Stimulated activated CD8-positive, alpha-beta memory T cell treated with anti-CD3 and anti-CD28 coated beads, Interleukin-7, amount 100 ng/mL, for 4 hours (primary cell): ENCODE measurements around the gene IKZF1.

Experiments used
- DNase-seq, 2 donors: peaks; one replicate each; pipeline ENCODE4 v3.0.0-alpha.2; 2020; ENCODE audit warnings: low read depth in 2 of 2

The IKZF1 gene

DNA sequence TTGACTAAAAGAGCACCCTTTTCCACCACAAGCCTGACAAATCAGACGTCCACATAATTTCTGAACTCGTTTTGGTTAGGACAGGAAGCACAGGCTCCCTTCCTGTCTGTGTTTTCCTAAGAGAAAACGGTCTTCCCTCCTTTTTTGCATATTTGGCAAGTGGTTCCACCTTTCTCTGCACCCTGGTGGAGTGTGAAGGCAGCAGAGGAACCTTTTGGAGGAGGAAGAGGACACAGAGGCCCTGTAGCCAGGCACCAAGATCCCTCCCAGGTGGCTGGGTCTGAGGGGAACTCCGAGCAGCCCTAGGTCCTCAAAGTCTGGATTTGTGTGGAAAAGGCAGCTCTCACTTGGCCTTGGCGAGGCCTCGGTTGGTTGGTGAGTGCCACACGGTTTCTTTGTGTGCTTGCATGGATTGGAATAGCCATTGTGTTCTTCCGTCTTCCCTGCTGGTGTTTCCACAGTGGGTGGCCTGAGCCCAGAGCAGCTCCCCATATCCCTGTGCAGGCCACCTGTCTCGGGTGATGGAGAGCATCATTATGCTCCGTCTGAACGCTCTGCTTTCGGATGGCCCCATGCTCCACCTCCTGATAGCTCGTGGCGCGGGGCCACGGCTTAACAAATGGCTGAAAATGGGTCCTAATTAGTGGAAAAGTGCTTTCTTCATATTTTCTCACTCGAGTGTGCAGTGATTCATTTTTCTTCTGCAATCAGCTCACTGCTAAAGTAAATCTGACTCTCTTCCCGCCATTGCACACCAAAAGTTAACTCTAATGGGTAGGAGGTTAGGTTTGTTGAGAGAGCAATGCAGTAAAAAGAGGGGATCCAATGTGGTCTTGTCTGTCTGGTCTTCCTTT, 4.2 kb downstream of the IKZF1 start:
- DNase-seq: no peak

DNA sequence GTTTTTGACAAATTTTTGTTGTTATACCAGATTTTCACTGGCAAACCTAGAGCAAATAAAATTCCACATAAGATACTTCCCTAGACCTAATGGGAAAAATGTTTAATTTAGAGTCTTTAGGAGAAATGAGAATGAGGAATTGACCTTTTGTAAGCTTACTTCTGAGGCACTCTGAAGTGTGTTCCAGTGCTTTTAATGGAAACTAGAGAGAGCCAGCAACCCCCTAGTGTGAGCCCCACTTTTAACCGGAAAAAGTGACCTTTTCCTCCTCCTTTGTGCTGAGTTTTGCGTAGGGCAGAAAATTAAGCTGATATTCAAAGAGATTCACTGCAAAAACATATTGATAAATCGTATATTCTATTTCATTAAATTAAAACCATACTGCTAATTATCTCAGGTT, 5.2 kb downstream of the IKZF1 start:
- no peak for DNase-seq

- no peak for DNase-seq
Measured at GRCh38 chr7:50310361-50310760, 5.8 kb downstream of the IKZF1 start.

DNA sequence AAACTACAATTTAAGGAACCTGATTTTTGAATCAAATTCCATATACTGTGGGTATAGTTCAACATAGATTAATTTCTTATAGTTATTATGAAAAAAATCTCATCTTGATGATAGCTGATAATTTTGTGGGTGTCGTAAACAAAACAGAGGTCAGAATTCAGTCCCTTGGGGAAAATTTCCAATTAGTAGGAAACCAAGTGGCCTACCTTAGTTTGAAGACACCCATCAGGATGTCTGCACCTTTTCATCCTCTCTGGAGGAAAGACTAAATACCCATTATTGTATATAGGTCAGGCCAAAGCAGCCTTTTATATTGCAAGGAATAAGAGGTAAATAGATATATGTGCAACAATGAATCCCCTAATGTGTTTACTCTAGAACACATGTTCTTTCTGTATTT, 6.4 kb downstream of the IKZF1 start:
- no peak for DNase-seq

- no peak for DNase-seq
Measured at GRCh38 chr7:50312250-50313162, 8.0 kb downstream of the IKZF1 start.

DNA sequence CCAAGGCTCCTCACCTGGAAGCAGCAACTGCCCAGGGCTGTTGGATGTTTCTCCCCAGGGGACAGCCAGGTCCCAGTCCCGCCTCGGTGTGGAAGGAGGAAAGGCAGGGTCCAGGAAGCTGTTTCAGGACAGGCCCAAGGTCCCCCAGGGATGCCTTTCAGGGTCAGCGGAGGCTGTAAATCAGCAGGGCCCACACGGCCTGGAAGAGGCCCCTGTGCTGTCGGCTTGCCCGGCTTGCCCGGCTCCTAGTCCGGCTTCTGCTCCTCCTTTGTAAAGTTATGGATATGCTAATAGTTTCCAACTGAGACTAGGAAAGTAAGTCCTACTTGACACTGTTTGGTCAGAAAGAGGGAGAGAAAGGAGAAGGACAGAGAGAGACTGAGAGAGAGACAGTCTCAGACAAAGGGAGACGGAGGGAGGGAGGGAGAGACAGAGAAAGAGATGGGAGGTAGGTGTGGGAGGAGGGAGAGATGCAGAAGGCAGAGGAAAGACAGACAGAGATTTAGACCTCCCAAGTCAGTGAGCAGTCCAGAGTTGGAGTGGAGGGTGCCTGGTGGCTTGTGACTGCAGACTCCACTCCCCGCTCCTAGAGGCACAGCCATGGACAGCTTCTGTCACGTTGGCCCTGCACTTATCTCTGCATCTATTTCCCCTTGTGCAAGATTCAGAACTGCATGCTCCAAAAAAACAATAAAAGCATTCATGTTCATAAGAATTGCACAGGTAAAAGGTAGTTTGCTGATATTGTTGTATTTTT, 10.5 kb downstream of the IKZF1 start:
- DNase-seq: no peak

DNA sequence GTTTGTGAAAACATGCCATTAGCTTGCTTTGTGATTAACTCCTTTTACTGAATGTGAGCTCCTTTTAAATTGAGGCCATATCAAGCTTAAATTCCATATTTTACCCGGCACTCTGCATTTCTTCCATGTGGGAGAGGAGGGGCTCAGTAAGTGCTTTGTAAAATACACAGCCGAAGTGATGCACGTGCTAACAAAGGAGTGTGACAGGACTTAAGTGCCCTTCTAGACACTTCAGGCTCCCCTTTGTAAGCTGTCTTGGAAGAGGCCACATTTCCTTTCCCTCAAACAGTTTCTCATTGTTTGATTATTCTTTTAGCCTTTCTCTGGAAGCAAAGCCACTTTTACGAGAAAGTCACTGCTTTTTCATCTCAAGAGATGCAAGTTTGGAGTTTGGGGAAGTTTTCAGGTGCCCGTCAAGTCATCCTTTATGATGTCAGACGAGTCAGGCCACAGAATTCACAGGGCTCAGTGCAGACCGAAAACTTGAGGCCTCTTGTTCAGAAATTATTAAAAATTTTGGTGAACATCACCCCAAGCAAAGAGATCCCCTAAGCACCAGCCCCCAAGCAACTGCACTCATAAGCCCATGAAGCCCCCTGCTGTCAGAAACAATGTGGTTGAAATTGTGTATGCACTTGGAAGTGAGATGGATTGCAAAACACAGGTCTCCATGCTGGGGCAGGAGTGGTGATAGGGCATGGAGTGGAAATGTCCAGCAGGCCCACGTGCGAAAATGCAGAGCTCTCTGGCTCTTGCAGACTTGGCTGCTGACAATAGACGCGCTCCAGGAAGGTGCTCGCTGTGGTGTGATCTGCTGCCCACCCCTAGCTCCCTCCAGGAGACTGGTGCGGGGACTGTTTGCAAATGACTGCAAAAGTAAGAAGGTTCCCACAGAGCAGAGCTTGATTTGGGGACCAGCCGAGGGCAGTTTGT, 11.5 kb downstream of the IKZF1 start:
- no peak for DNase-seq

DNA sequence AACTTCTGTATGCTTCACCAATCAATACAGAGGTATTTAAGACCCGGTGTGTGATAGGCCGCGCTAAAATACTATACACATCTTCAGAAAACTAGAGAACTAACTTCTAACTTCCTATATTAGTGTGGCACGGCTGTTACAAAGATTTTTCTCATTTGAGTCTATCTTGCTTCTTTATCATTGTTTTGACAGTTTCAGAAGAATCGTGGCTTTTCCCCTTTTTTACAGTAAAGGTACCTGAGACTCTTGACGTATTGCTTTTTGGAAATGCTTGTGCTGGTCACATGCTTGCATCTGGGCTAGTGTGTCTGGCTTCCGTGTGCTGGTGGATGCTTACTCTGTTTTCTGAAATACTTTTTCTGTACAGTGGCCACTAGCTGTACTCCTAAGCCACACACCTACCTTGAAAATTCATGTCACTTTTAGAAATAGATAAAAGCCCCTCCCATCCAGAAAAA, 12.7 kb downstream of the IKZF1 start:
- DNase-seq: no peak

DNA sequence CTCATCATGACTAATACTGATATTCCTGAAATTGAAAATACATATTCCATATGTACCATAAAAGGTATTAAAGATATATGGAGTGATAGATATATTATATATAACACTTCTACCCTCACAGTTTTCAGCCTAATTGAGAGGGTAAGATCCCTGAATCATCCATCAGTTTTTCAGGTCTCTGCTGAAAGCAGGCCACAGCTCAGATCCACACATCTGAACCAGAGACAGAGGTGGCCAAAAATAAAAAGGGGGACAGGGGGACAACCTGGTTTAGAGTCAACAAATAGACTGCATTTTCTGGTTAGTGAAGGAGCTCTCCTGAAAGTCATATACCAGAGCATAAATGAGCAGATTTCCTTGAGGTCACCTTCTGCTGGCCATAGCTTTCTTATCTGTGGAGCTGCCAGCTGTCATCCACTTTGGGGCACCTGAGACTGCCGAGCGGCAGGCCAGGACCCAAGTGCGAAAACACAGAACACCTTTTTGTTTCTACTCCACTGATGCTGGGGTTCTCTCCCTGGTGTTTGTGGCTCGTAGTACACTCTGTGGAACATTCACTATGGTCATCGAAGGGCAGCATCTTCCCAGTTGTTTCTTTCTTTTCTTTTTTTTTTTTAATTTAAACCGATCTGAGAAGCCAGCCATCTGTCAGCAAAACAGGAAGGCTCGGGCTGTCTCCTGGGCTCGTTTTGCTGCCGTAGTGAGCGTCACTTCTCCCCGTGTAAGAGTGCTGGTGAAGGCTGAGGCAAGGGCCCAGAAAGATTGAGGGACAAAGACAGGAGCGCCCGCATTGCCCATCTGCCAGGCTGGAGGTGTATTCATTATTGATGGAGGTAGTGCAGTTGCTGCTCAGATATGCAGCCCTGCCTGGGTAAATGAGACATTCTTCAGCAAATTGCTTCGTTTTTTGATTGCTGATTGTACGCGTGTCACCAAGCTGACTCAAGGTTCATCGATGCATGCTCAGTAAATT, 13.5 kb downstream of the IKZF1 start:
- no peak for DNase-seq

DNA sequence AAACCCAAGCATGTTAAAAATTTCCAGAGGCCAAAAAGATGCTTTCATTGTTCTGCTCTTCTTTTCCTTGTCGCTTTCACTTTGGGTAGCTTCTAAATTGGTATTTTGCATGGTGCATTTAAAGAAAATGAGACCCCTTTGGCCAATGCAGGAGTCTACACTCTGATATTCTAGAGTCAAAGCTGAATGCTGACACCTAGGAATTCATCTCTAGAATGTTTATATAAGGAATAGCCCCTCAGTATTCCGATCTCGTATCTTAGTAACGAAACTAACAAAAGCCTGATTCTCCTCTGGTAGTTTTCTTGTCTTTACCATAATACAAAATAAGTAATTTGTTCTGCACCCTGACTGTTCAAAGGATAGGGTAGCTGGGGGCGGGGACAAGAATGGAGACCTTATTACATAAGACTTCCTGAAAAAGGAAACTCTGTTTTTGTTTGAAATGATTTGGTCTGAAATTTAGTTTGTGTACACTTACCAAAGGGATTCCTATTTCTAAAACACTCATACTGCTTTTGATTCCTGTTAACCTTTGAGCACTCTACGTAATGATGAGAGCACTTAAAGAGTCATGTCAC, 17.1 kb downstream of the IKZF1 start:
- no peak for DNase-seq

GRCh38 chr7:50324113-50324512, 19.6 kb downstream of the IKZF1 start:
- DNase-seq: no peak

DNA sequence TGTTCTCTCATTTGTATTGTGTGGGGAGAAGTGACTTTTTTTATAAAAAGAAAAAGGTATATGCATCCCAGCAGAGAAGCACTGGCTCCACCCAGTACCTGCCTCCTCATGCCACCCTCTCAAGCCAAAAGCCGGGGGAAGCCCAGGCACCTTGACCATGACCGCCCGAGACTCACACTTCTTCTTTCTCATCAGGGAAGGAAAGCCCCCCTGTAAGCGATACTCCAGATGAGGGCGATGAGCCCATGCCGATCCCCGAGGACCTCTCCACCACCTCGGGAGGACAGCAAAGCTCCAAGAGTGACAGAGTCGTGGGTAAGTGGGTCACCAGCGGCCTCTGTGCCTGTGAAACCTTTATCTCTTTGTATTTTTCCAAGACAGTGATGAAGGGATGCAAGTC, 22.9 kb downstream of the IKZF1 start:
- no peak for DNase-seq

GRCh38 chr7:50329775-50330174, 25.3 kb downstream of the IKZF1 start:
- DNase-seq: no peak

DNA sequence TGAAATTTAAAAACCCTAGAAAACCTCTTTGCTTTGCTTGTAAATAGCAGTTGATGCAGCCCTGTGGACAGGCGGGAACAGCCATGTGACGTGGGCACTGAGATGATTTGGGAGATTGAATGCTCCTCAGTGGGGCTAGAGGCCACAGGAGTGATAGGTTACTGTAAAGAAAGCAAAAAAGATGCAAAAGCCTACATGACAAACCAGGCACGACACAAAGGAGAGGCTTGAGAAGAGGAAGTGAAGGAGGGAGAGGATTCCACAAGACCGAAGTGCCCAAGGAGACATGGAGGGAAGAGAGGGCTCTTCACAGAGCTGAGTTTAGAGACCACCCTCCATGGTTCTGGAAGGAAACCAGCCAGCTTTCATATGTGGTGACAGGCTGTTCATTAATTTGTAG, 25.7 kb downstream of the IKZF1 start:
- DNase-seq: no peak

GRCh38 chr7:50330696-50331095, 26.2 kb downstream of the IKZF1 start:
- no peak for DNase-seq

DNA sequence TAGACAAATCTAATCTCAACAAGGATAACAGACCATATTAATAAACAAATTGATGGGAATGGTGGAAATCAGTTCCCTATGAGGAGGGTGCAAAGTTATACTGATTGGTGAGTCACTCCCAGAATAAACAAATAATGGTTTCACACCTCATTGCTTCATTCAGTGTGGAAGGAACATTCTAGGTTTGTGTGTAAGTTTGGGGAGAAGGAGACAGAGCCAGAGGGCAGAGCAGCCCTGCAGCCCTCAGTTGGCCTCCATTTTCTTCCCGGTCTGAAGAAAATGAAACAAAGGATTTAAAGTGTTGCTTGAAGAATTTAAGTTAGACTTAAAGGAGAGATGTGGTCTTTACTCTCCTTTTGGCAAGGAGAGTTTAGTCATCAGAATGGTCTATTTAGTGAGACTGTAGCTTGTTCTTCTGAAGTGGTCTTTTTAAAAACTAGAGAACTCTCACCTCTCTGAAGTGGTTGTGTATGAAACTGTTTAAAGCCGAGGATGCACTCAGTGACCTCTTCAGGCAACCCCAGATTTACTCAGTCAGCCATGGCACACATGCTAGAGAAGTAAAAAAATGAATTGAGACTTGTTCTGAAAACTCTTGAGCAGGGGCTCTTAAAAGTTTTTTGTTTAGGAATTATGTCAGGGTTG, 27.2 kb downstream of the IKZF1 start:
- no peak for DNase-seq

GRCh38 chr7:50332241-50333165, 28.0 kb downstream of the IKZF1 start:
- DNase-seq: no peak

DNA sequence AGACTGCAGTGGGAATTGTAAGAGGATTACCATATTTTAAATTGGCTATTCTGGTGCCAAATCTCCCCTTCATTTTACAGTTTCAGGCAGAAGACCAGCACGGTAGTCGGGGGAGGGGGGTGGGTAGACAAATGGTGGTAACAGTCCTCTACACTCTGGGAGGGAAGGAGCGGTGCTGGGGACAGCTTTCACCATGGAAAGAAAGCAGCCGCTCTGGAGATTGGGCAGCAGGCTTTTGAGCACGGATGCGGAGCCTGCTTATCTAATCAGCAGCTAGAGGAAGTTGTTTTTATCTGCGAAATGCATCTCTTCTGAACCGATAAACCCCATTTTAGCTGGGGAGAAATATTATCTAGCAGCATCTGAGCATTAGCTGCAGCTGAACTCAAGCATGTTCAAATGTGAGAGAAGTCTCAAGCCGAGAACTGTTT, 28.7 kb downstream of the IKZF1 start:
- no peak for DNase-seq
